Natural killer cell treated with Interleukin-12 subunit alpha and Interleukin-12 subunit beta and Interleukin-15 and Interleukin-18, amount 100 ng/mL, for 72 hours (primary cell): ENCODE results near the gene PCSK6. TPM values are rescaled to one million over a fixed set of nuclear protein-coding genes. Genes with fewer than 3 reads are reported as not detected.
"Not testable (repeated sequence)": the region's sequence is repeated elsewhere in the genome, so short reads cannot be mapped to it uniquely, and the experiment has no call there.

Source experiments
- ATAC-seq, 2 donors: fragments of 150-1000 bp; cut with Tn5 transposase in 1 of 2; sonication (Bioruptor Pico), chemical (Tn5 transposase) in 1 of 2; 2 replicates each; pipeline ENCODE4 v1.10.0; 2021
- DNase-seq: peaks from one replicate; pipeline ENCODE4 v3.0.0; 2022; ENCODE audit warnings: low spot score
- H3K27ac Mint-ChIP-seq, 2 donors: 1 replicate in 1 of 2; 2 replicates in 1 of 2; pipeline ENCODE4 v1.8.0; 2022; ENCODE audit warnings: mixed read lengths in 2 of 2, mild to moderate bottlenecking in 1 of 2, moderate library complexity in 1 of 2
- H3K27me3 Mint-ChIP-seq, 2 donors: 1 replicate in 1 of 2; 2 replicates in 1 of 2; pipeline ENCODE4 v1.8.0; 2022; ENCODE audit warnings: mixed read lengths in 2 of 2
- H3K36me3 Mint-ChIP-seq: one replicate; pipeline ENCODE4 v1.8.0; 2022; ENCODE audit warnings: mixed read lengths
- H3K4me1 Mint-ChIP-seq, 2 donors: 1 replicate in 1 of 2; 2 replicates in 1 of 2; pipeline ENCODE4 v1.8.0; 2022; ENCODE audit warnings: low read depth in 2 of 2, mixed read lengths in 2 of 2, mild to moderate bottlenecking in 1 of 2
- H3K4me3 Mint-ChIP-seq: one replicate; pipeline ENCODE4 v1.8.0; 2022; ENCODE audit warnings: mixed read lengths
- H3K9me3 Mint-ChIP-seq: 2 replicates; pipeline ENCODE4 v1.8.0; 2022; ENCODE audit warnings: mixed read lengths
- total RNA-seq, 2 donors: library from RNA; stranded (reverse); gene quantifications; one replicate each; pipeline ENCODE4 v1.2.3, GENCODE V29; 2022

PCSK6 gene
- total RNA-seq, 2 donors from 2014 or later, result 0.95 TPM; not detected in 1

GRCh38 chr15:101381671-101382212, 107.8 kb downstream of the PCSK6 start:
- Mint-ChIP-seq H3K4me3 (no peak overlapping the region), H3K4me1 (peaks cover 0 to under 1% of the 10 kb centered on the region in 2 donors), H3K36me3 (no peaks in the 10 kb centered on the region), H3K9me3 (no peaks in the 10 kb centered on the region), H3K27ac (no peak overlapping the region), H3K27me3 (peaks cover 0 to 4% of the 10 kb centered on the region in 2 donors)
- ATAC-seq (no peak), DNase-seq (no peak)

GRCh38 chr15:101380146-101380545, 109.4 kb downstream of the PCSK6 start:
- ATAC-seq (no peak), DNase-seq (no peak)
- no peak overlapping the region for H3K27ac Mint-ChIP-seq
- H3K9me3 Mint-ChIP-seq, result no peaks in the 10 kb centered on the region
- H3K4me3 Mint-ChIP-seq, result no peak overlapping the region
- no peaks in the 10 kb centered on the region for H3K36me3 Mint-ChIP-seq
- peaks cover 0 to 7% of the 10 kb centered on the region in 2 donors for H3K4me1 Mint-ChIP-seq
- H3K27me3 Mint-ChIP-seq, result peaks cover 0 to 2% of the 10 kb centered on the region in 2 donors

- ATAC-seq (no peak), DNase-seq (no peak)
- no peak overlapping the region for H3K27ac Mint-ChIP-seq
- peaks cover 0 to 7% of the 10 kb centered on the region in 2 donors for H3K4me1 Mint-ChIP-seq
- H3K27me3 Mint-ChIP-seq, result peaks cover 0 to 2% of the 10 kb centered on the region in 2 donors
- no peaks in the 10 kb centered on the region for H3K9me3 Mint-ChIP-seq
- no peak overlapping the region for H3K4me3 Mint-ChIP-seq
- no peaks in the 10 kb centered on the region for H3K36me3 Mint-ChIP-seq
Measured at GRCh38 chr15:101379647-101380046, 109.9 kb downstream of the PCSK6 start.

- Mint-ChIP-seq H3K4me3 (no peak overlapping the region), H3K9me3 (no peaks in the 10 kb centered on the region), H3K36me3 (no peaks in the 10 kb centered on the region), H3K27me3 (peaks cover 2 to 6% of the 10 kb centered on the region in 2 donors), H3K4me1 (peaks cover 0 to 7% of the 10 kb centered on the region in 2 donors), H3K27ac (no peak overlapping the region)
- no peak for DNase-seq
- ATAC-seq, result no peak
Measured at GRCh38 chr15:101378879-101379278, 110.6 kb downstream of the PCSK6 start.

- peaks cover 0 to 7% of the 10 kb centered on the region in 2 donors for H3K4me1 Mint-ChIP-seq
- no peak overlapping the region for H3K4me3 Mint-ChIP-seq
- no peaks in the 10 kb centered on the region for H3K36me3 Mint-ChIP-seq
- ATAC-seq, result no peak
- H3K27ac Mint-ChIP-seq, result no peak overlapping the region
- H3K9me3 Mint-ChIP-seq, result no peaks in the 10 kb centered on the region
- DNase-seq, result no peak
- peaks cover 2 to 7% of the 10 kb centered on the region in 2 donors for H3K27me3 Mint-ChIP-seq
Measured at GRCh38 chr15:101378171-101378755, 111.2 kb downstream of the PCSK6 start.

GRCh38 chr15:101376615-101377395, 112.7 kb downstream of the PCSK6 start:
- Mint-ChIP-seq H3K36me3 (no peaks in the 10 kb centered on the region), H3K4me1 (peaks cover 0 to 10% of the 10 kb centered on the region in 2 donors), H3K9me3 (no peaks in the 10 kb centered on the region), H3K27me3 (peaks cover 5 to 7% of the 10 kb centered on the region in 2 donors), H3K27ac (no peak overlapping the region), H3K4me3 (no peak overlapping the region)
- ATAC-seq (peak; percentile 25 to 41), DNase-seq (no peak)

GRCh38 chr15:101375006-101375405, 114.5 kb downstream of the PCSK6 start:
- H3K36me3 Mint-ChIP-seq, ATAC-seq, H3K4me3 Mint-ChIP-seq, H3K27me3 Mint-ChIP-seq, DNase-seq, H3K4me1 Mint-ChIP-seq, H3K9me3 Mint-ChIP-seq, H3K27ac Mint-ChIP-seq: not testable (repeated sequence)

GRCh38 chr15:101374326-101374725, 115.2 kb downstream of the PCSK6 start:
- no peak for DNase-seq
- Mint-ChIP-seq H3K36me3 (no peaks in the 10 kb centered on the region), H3K27me3 (peaks cover 3 to 7% of the 10 kb centered on the region in 2 donors), H3K9me3 (no peaks in the 10 kb centered on the region), H3K27ac (no peak overlapping the region), H3K4me3 (no peak overlapping the region), H3K4me1 (peaks cover 0 to 10% of the 10 kb centered on the region in 2 donors)
- ATAC-seq, result no peak

- no peak for DNase-seq
- Mint-ChIP-seq H3K4me3 (no peak overlapping the region), H3K27me3 (peaks cover 3 to 7% of the 10 kb centered on the region in 2 donors), H3K4me1 (peaks cover 0 to 10% of the 10 kb centered on the region in 2 donors), H3K9me3 (no peaks in the 10 kb centered on the region), H3K36me3 (no peaks in the 10 kb centered on the region), H3K27ac (no peak overlapping the region)
- no peak for ATAC-seq
Measured at GRCh38 chr15:101373577-101373976, 115.9 kb downstream of the PCSK6 start.

GRCh38 chr15:101372960-101373525, 116.5 kb downstream of the PCSK6 start:
- Mint-ChIP-seq H3K27me3 (peaks cover 3 to 7% of the 10 kb centered on the region in 2 donors), H3K27ac (no peak overlapping the region), H3K9me3 (no peaks in the 10 kb centered on the region), H3K4me3 (no peak overlapping the region), H3K4me1 (peaks cover 0 to 10% of the 10 kb centered on the region in 2 donors), H3K36me3 (no peaks in the 10 kb centered on the region)
- no peak for ATAC-seq
- DNase-seq, result no peak

GRCh38 chr15:101372149-101372577, 117.3 kb downstream of the PCSK6 start:
- no peak for DNase-seq

GRCh38 chr15:101371519-101371918, 118.0 kb downstream of the PCSK6 start:
- ATAC-seq (no peak), DNase-seq (no peak)
- Mint-ChIP-seq H3K27me3 (peaks cover 3 to 7% of the 10 kb centered on the region in 2 donors), H3K36me3 (no peaks in the 10 kb centered on the region), H3K27ac (no peak overlapping the region), H3K4me1 (peaks cover 0 to 7% of the 10 kb centered on the region in 2 donors), H3K9me3 (no peaks in the 10 kb centered on the region), H3K4me3 (no peak overlapping the region)

More at GRCh38 chr15:101372149-101372577, 117.3 kb downstream of the PCSK6 start:
- no peaks in the 10 kb centered on the region for H3K9me3 Mint-ChIP-seq
- H3K4me3 Mint-ChIP-seq, result no peak overlapping the region
- H3K4me1 Mint-ChIP-seq, result peaks cover 0 to 10% of the 10 kb centered on the region in 2 donors
- peaks cover 3 to 7% of the 10 kb centered on the region in 2 donors for H3K27me3 Mint-ChIP-seq
- ATAC-seq, result no peak
- no peaks in the 10 kb centered on the region for H3K36me3 Mint-ChIP-seq
- H3K27ac Mint-ChIP-seq, result no peak overlapping the region

- Mint-ChIP-seq H3K9me3 (no peaks in the 10 kb centered on the region), H3K27ac (no peak overlapping the region), H3K27me3 (peaks cover 3 to 7% of the 10 kb centered on the region in 2 donors), H3K36me3 (no peaks in the 10 kb centered on the region), H3K4me3 (no peak overlapping the region), H3K4me1 (peaks cover 0 to 3% of the 10 kb centered on the region in 2 donors)
- DNase-seq (no peak), ATAC-seq (no peak)
Measured at GRCh38 chr15:101371081-101371480, 118.4 kb downstream of the PCSK6 start.
